Measurements from ENCODE around the gene MCF2L2.

MCF2L2 gene

GRCh38 chr3:183254487-183255347 is 173.7 kb downstream of the MCF2L2 start:
- Histone ChIP-seq H3K27ac (ENCODE audit: extremely low read depth, low read depth, low read length) (peak overlapping the region; percentile 81), H3K4me3 (ENCODE audit: low read depth, low read length) (peak overlapping the region; percentile 90), H3K4me1 (ENCODE audit: control insufficient read depth, insufficient read depth, low read length) (no peaks in the 10 kb centered on the region), H3K9me3 (ENCODE audit: control insufficient read depth, insufficient read depth, low read depth, low read length) (no peaks in the 10 kb centered on the region), H3K36me3 (ENCODE audit: control insufficient read depth in 2 of 2, insufficient read depth in 1 of 2, low read length in 2 of 2) (no peaks in the 10 kb centered on the region)
- POLR2A ChIA-PET: interaction anchor here (0.6 kb wide), 1 partner anchor 22 kb away, joined by 3 read pairs; no protein-coding TSS in a partner anchor
- CTCF ChIA-PET: interaction anchor here (1.0 to 2.0 kb wide), 2 partner anchors 61 to 70 kb away, joined by 4 to 7 read pairs; no protein-coding TSS in a partner anchor
- TF ChIP-seq ZNF280D (tag by site-specific recombination; IDR thresholded peaks at IDR 0.05) (no peak), ZNF26 (tag by site-specific recombination; IDR thresholded peaks at IDR 0.05) (no peak), HOXD13 (CRISPR knock-in tag; IDR thresholded peaks at IDR 0.05; ENCODE audit: borderline replicate concordance) (no peak), ZFP41 (tag by site-specific recombination; IDR thresholded peaks at IDR 0.05; ENCODE audit: borderline replicate concordance) (no peak), ZNF248 (tag by site-specific recombination; IDR thresholded peaks at IDR 0.05) (no peak), BCL11A (tag by site-specific recombination; IDR thresholded peaks at IDR 0.05; ENCODE audit: low read depth) (no peak), ZNF354C (tag by site-specific recombination; IDR thresholded peaks at IDR 0.05; ENCODE audit: borderline replicate concordance, low read depth) (no peak), SP2 (tag by site-specific recombination; IDR thresholded peaks at IDR 0.05) (peak; percentile 24; the same call in 1 of the 2 replicates), ZNF555 (tag by site-specific recombination; conservative IDR thresholded peaks at IDR 0.05) (no peak), ZNF513 (tag by site-specific recombination; IDR thresholded peaks at IDR 0.05) (no peak), YY1 (tag by site-specific recombination; IDR thresholded peaks at IDR 0.05) (no peak), KLF17 (tag by site-specific recombination; IDR thresholded peaks at IDR 0.05) (no peak), ZBTB20 (tag by site-specific recombination; IDR thresholded peaks at IDR 0.05) (peak; percentile 51; the same call in 1 of the 2 replicates), ZNF121 (tag by site-specific recombination; IDR thresholded peaks at IDR 0.05) (no peak), ZEB2 (tag by site-specific recombination; IDR thresholded peaks at IDR 0.05) (0 out of 2 replicates have a peak, but pooled peaks have one; percentile 21), ZNF416 (tag by site-specific recombination; IDR thresholded peaks at IDR 0.05) (no peak), OVOL3 (tag by site-specific recombination; IDR thresholded peaks at IDR 0.05) (no peak)
- TF ChIP-seq, protein P1, sequence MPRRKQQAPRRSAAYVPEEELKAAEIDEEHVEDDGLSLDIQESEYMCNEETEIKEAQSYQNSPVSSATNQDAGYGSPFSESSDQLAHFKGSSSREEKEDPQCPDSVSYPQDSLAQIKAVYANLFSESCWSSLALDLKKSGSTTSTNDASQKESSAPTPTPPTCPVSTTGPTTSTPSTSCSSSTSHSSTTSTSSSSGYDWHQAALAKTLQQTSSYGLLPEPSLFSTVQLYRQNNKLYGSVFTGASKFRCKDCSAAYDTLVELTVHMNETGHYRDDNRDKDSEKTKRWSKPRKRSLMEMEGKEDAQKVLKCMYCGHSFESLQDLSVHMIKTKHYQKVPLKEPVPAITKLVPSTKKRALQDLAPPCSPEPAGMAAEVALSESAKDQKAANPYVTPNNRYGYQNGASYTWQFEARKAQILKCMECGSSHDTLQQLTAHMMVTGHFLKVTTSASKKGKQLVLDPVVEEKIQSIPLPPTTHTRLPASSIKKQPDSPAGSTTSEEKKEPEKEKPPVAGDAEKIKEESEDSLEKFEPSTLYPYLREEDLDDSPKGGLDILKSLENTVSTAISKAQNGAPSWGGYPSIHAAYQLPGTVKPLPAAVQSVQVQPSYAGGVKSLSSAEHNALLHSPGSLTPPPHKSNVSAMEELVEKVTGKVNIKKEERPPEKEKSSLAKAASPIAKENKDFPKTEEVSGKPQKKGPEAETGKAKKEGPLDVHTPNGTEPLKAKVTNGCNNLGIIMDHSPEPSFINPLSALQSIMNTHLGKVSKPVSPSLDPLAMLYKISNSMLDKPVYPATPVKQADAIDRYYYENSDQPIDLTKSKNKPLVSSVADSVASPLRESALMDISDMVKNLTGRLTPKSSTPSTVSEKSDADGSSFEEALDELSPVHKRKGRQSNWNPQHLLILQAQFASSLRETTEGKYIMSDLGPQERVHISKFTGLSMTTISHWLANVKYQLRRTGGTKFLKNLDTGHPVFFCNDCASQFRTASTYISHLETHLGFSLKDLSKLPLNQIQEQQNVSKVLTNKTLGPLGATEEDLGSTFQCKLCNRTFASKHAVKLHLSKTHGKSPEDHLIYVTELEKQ (tag by site-specific recombination; IDR thresholded peaks at IDR 0.05; ENCODE audit: borderline replicate concordance): no peak
- TF ChIP-seq, protein P2, sequence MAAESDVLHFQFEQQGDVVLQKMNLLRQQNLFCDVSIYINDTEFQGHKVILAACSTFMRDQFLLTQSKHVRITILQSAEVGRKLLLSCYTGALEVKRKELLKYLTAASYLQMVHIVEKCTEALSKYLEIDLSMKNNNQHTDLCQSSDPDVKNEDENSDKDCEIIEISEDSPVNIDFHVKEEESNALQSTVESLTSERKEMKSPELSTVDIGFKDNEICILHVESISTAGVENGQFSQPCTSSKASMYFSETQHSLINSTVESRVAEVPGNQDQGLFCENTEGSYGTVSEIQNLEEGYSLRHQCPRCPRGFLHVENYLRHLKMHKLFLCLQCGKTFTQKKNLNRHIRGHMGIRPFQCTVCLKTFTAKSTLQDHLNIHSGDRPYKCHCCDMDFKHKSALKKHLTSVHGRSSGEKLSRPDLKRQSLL (tag by site-specific recombination; IDR thresholded peaks at IDR 0.05): no peak
- TF ChIP-seq, protein P3, sequence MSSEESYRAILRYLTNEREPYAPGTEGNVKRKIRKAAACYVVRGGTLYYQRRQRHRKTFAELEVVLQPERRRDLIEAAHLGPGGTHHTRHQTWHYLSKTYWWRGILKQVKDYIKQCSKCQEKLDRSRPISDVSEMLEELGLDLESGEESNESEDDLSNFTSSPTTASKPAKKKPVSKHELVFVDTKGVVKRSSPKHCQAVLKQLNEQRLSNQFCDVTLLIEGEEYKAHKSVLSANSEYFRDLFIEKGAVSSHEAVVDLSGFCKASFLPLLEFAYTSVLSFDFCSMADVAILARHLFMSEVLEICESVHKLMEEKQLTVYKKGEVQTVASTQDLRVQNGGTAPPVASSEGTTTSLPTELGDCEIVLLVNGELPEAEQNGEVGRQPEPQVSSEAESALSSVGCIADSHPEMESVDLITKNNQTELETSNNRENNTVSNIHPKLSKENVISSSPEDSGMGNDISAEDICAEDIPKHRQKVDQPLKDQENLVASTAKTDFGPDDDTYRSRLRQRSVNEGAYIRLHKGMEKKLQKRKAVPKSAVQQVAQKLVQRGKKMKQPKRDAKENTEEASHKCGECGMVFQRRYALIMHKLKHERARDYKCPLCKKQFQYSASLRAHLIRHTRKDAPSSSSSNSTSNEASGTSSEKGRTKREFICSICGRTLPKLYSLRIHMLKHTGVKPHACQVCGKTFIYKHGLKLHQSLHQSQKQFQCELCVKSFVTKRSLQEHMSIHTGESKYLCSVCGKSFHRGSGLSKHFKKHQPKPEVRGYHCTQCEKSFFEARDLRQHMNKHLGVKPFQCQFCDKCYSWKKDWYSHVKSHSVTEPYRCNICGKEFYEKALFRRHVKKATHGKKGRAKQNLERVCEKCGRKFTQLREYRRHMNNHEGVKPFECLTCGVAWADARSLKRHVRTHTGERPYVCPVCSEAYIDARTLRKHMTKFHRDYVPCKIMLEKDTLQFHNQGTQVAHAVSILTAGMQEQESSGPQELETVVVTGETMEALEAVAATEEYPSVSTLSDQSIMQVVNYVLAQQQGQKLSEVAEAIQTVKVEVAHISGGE (tag by site-specific recombination; conservative IDR thresholded peaks at IDR 0.05; ENCODE audit: low read depth): no peak
